Measurements from ENCODE around the gene AQP12B.
"Not testable (repeated sequence)": the region's sequence is repeated elsewhere in the genome, so short reads cannot be mapped to it uniquely, and the experiment has no call there.

- TF ChIP-seq NR2C2 (IDR thresholded peaks at IDR 0.05; ENCODE audit: borderline replicate concordance, control insufficient read depth, insufficient read length, low read depth); TAF1 (IDR thresholded peaks at IDR 0.05; ENCODE audit: borderline replicate concordance, low read depth, low read length); RAD21 (IDR thresholded peaks at IDR 0.05; ENCODE audit: insufficient read depth, low read depth, low read length); MYC (IDR thresholded peaks at IDR 0.05; ENCODE audit: insufficient read depth, insufficient read length, insufficient replicate concordance, low read length, severe bottlenecking): not testable (repeated sequence)
Observed at GRCh38 chr2:240694304-240694703, 11.6 kb upstream of the AQP12B start.
